Activated CD4-positive, alpha-beta T cell treated with anti-CD3 and anti-CD28 coated beads for 1 hour (primary cell): Measurements from ENCODE around the gene BAK1.
A peak's percentile ranks its signal among the peaks of the same experiment; 100 is the strongest.
"Not testable (repeated sequence)": the region's sequence is repeated elsewhere in the genome, so short reads cannot be mapped to it uniquely, and the experiment has no call there.

Experiments used
- DNase-seq: peaks from one replicate; pipeline ENCODE4 v3.0.0-alpha.2; 2020

Gene BAK1

GRCh38 chr6:33549196-33549595 is 30.9 kb downstream of the BAK1 start:
- DNase-seq = no peak

- no peak for DNase-seq
These were observed 32.6 kb downstream of the BAK1 start for GRCh38 chr6:33547499-33547898.

GRCh38 chr6:33546766-33547165 is 33.3 kb downstream of the BAK1 start:
- no peak for DNase-seq

- not testable (repeated sequence) for DNase-seq
These were observed 34.8 kb downstream of the BAK1 start for GRCh38 chr6:33545292-33545691.

GRCh38 chr6:33543116-33543515 is 37.0 kb downstream of the BAK1 start:
- DNase-seq = no peak

GRCh38 chr6:33540768-33541167 is 39.3 kb downstream of the BAK1 start:
- DNase-seq = no peak

- no peak for DNase-seq
These were observed 45.4 kb downstream of the BAK1 start for GRCh38 chr6:33534702-33535101.

- peak; percentile 35 for DNase-seq
These were observed 46.8 kb downstream of the BAK1 start for GRCh38 chr6:33533163-33533869.

GRCh38 chr6:33532431-33532830 is 47.6 kb downstream of the BAK1 start:
- DNase-seq = not testable (repeated sequence)

- DNase-seq = not testable (repeated sequence)
These were observed 49.5 kb downstream of the BAK1 start for GRCh38 chr6:33530617-33531016.
